Endothelial cell of umbilical vein (primary cell): ENCODE data around the gene ISG15.

Experiments
- EZH2 ChIP-seq: IDR thresholded peaks from 2 replicates; pipeline ENCODE4 v1.6.1; 2012; ENCODE audit warnings: borderline replicate concordance, low read depth, mild to moderate bottlenecking, moderate library complexity, low read length, inconsistent platforms; ENCODE audit not compliant: severe bottlenecking
- JUN ChIP-seq: IDR thresholded peaks from 2 replicates; pipeline ENCODE4 v1.6.1; 2011; ENCODE audit warnings: borderline replicate concordance, low read depth; ENCODE audit not compliant: insufficient read length, insufficient read depth
- POLR2A ChIP-seq: IDR thresholded peaks from 2 replicates; pipeline ENCODE4 v1.6.1; 2012; ENCODE audit warnings: low read depth, mild to moderate bottlenecking, control low read depth, low read length
- TF ChIP-seq, protein P1 (sequence below), 2 donors: IDR thresholded peaks; 1 replicate in 1 of 2; 2 replicates in 1 of 2; pipeline ENCODE4 v1.5.1; 2011; ENCODE audit warnings: low read length in 2 of 2, mild to moderate bottlenecking in 2 of 2, moderate library complexity in 2 of 2, control low read depth in 1 of 2, inconsistent platforms in 1 of 2, low read depth in 1 of 2; ENCODE audit not compliant: insufficient read depth in 1 of 2; ENCODE audit errors: extremely low read depth in 1 of 2

DNA sequence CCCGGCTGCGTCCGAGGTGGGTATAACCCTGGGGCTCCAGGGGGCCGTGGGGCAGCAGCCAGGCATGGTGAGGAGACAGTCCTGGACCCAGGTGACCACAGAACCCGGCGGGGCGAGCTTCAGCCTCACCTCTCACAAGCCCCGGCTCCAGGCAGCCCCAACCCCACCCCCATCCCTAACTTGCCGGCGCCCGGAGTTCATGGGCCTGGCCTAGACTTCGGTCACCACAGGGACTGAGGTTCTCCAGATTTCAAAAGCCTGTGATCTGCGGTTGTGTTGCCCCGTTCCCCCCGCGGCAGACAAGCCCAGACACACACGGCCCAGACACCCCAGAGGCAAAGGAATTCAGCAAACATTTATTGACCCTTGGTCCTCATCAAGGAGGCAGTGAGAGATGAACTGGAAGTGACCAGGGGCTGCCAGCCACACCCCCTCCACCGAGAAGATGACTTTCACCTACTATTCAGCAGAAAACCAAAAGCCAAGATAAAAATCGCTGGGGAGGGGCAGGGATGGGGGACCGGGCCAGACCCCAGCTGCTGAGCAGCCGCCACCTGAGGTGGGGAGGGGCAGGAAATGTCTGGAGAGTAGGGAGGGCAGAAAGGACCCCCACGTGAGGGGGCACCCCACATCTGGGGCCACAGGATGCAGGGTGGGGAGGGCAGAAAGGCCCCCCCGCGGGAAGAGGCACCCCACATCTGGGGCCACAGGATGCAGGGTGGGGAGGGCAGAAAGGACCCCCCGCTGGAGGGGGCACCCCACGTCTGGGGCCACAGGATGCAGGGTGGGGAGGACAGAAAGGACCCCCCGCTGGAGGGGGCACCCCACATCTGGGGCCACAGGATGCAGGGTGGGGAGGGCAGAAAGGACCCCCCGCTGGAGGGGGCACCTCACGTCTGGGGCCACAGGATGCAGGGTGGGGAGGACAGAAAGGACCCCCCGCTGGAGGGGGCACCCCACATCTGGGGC is 17.3 kb upstream of the ISG15 start:
- TF ChIP-seq POLR2A (no peak), EZH2 (no peak), JUN (no peak)
- TF ChIP-seq, protein P1, sequence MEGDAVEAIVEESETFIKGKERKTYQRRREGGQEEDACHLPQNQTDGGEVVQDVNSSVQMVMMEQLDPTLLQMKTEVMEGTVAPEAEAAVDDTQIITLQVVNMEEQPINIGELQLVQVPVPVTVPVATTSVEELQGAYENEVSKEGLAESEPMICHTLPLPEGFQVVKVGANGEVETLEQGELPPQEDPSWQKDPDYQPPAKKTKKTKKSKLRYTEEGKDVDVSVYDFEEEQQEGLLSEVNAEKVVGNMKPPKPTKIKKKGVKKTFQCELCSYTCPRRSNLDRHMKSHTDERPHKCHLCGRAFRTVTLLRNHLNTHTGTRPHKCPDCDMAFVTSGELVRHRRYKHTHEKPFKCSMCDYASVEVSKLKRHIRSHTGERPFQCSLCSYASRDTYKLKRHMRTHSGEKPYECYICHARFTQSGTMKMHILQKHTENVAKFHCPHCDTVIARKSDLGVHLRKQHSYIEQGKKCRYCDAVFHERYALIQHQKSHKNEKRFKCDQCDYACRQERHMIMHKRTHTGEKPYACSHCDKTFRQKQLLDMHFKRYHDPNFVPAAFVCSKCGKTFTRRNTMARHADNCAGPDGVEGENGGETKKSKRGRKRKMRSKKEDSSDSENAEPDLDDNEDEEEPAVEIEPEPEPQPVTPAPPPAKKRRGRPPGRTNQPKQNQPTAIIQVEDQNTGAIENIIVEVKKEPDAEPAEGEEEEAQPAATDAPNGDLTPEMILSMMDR (IDR thresholded peaks at IDR 0.05; ENCODE audit: extremely low read depth in 1 of 2, insufficient read depth in 1 of 2, low read depth in 1 of 2, low read length in 2 of 2), result no peak
